HG02610 (cell line): Measurements from ENCODE around the gene AKAP12.

Experiments used
- ATAC-seq: cut with Tn5 transposase; IDR thresholded peaks from one replicate; pipeline ENCODE4 v1.9.1; 2021; ENCODE audit warnings: mild to moderate bottlenecking, moderate library complexity; ENCODE audit not compliant: unreplicated experiment

AKAP12 gene

DNA sequence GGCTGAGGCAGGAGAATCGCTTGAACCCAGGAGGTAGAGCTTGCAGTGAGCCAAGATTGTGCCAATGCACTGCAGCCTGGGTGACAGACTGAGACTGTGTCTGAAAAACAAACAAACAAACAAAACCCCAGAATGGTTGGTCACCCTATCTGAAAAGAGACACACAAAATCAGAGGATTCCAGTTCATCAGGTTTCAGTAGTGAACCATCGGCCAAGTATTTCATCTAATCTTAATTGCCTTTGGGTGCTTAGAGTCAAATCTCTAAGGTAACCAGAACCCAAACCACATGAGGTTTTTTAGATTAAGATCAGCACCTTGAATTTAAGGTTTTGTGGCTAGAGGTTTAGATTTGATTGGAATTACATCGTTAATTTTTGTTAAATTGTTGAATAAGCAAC, 159.9 kb downstream of the AKAP12 start:
- ATAC-seq = no peak

DNA sequence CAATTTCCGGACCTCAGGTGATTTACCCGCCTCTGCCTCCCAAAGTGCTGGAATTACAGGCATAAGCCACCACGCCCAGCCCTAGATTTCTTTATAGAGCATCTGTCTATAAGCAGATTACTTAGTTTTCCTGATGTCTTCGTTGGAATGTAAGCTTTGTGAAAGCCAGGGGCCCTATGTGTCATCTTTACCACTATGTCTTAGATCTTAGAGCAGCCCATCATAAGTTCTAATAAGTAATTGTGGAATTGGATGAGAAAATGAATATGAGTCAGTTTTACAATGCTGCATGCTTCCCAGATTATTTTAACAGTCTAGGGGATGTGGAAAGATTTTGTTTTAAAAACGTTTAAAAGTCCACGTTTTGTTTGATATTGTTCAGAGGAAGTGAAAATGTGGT, 160.7 kb downstream of the AKAP12 start:
- no peak for ATAC-seq

DNA sequence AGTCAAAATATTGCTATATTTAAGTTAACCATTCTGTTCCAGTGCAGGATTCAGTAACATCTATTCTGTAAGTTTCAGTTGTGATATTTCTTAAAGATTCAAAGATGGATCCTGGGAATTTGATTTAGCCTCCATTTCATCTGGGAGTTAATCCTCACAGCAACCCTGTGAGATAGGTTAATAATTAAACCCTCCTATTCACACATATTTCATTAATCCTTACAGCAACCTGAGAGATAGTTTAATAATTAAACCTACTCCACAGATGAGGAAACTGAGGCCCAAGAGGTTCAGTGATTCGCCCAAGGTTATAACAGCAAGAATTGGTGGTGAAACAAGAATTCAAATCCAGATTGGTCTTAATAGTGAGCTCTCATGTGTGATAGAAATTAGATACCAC, 162.5 kb downstream of the AKAP12 start:
- ATAC-seq = no peak

DNA sequence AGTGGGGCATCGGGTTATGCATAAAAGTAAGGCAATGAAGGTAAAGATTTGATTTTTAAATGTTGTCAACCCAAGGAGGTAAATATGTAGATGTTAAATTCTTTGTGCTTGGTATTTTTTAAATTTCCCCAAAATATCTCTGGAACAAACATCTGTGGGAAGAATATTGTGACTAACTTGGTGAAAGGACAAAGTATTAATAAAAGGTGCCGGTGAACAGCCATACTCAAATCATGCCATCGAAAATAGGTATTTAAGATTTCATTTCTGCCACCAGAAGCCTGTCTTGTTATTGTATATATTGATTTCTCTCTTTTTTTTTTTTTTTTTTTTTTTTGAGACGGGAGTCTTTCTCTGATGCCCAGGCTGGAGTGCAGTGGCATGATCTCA, 164.1 kb downstream of the AKAP12 start:
- no peak for ATAC-seq
